Dermis microvascular lymphatic vessel endothelial cell (primary cell): ENCODE results near the gene ELAC2. TPM values are rescaled to one million over a fixed set of nuclear protein-coding genes. Genes with fewer than 3 reads are reported as not detected.

Experiments used
- DNase-seq, 2 donors: peaks; one replicate each; pipeline versions ENCODE4 v3.0.0 to v3.0.0-alpha.2; 2010; ENCODE audit warnings: low read depth in 2 of 2
- total RNA-seq: library from RNA; depleted of rRNA; stranded (reverse); fragments of >200 nt; gene quantifications from 2 replicates; pipeline ENCODE4 v1.2.1, GENCODE V29; 2014

The ELAC2 gene
- total RNA-seq = 67.3 and 93.8 TPM in 2 replicates

- DNase-seq = peak; percentile 97 to 99
Measured at GRCh38 chr17:13017655-13018459, at the start of gene ELAC2. ELAC2 (minus strand) TSS chr17:13018027; CDS start chr17:13017947, 80 bp downstream.

- DNase-seq = no peak
Measured at GRCh38 chr17:13065032-13065431, 47.2 kb upstream of the ELAC2 start.

DNA sequence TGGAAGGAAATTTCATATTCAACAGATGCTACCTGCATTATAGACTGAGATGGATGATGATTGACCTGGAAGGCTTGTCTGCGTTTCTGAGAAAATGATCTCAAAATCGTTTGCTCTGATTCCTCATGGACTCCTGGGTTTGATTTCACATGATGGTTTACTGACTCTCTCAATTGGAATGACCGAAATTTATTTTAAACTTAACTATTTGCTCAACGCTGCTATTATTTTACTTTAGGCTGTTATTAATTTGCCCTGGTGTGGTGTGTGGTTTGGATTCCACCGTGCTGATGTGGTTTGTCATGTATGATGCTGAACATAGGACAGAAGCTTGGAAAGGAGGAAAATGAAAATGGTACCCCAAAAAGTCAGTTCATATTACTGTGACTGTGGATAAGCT, 37.3 kb upstream of the ELAC2 start:
- no peak for DNase-seq

GRCh38 chr17:13054666-13055065, 36.8 kb upstream of the ELAC2 start:
- DNase-seq = no peak

- no peak for DNase-seq
Measured at GRCh38 chr17:13051915-13052314, 34.1 kb upstream of the ELAC2 start.

DNA sequence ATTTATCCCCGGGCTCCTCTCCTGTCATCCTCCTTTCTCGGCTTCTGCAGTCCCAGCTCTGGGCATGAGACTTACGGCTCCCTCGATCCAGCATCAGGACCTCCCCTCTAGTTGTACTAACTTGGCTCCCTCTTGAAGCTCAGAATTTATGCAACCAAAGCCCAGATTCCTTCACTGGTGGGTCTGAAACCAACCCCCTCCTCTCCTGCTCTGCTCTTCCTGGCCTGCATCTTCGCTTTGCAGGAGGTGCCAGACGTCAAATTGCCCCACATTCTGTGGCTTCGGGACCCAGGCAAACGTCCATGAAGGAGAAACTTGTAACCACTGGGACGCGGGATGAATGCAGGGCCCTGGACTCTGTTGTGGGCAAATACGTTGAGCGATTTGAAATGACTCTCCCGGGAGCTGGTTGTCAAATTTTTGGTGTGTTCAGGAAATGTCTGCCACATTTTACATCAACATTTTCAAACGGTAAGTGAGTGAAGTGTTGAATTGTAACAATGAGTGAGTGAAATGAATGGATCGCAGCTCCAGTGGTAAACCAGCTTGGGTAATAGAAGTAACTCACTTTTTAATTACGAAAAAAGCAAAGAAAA, 29.3 kb upstream of the ELAC2 start:
- DNase-seq = no peak

DNA sequence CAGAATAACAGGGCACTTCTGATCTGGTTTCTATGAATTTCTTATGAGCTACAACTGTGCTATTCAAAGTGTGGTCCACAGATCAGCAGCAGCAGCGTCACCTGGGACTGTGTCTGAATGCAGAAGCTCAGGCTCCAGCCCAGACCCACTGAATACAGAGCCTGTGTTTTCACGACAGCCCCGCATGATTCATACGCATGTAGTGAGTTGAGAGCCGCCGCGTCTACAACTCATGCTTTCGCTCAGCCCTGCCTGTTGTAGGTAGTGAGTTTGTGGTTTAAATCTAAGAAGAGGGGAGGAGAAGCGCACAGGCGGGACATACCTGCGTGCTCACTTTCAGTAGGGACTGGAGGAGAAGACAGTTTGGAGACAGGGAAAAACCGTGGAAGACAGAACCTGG, 28.5 kb upstream of the ELAC2 start:
- DNase-seq = no peak

GRCh38 chr17:13044572-13045065, 26.8 kb upstream of the ELAC2 start:
- no peak for DNase-seq

GRCh38 chr17:13038931-13039665, 21.3 kb upstream of the ELAC2 start:
- DNase-seq = no peak

- DNase-seq = no peak
Measured at GRCh38 chr17:13036751-13037150, 18.9 kb upstream of the ELAC2 start.

DNA sequence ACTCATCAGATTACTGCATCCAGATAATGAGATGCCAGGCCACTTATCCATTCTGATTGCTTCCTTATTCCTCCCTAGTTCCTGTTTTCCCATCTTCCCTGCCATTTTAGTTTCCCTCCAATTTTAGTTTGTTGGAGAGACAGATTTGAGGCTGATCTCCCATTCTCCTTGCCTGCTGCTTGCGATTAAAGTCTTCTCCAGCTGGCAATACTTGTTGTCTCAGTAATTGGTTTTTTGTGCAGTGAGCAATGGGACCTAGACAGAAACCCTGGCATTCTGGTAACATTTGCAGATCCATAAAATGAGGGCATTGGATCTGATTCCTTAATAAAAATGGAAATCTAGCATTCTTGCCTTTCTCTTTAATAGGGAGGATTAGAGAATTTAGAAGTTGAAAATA, 17.6 kb upstream of the ELAC2 start:
- no peak for DNase-seq

GRCh38 chr17:13031718-13032350, 14.0 kb upstream of the ELAC2 start:
- peak in 1 of 2 donors; percentile 41 for DNase-seq

DNA sequence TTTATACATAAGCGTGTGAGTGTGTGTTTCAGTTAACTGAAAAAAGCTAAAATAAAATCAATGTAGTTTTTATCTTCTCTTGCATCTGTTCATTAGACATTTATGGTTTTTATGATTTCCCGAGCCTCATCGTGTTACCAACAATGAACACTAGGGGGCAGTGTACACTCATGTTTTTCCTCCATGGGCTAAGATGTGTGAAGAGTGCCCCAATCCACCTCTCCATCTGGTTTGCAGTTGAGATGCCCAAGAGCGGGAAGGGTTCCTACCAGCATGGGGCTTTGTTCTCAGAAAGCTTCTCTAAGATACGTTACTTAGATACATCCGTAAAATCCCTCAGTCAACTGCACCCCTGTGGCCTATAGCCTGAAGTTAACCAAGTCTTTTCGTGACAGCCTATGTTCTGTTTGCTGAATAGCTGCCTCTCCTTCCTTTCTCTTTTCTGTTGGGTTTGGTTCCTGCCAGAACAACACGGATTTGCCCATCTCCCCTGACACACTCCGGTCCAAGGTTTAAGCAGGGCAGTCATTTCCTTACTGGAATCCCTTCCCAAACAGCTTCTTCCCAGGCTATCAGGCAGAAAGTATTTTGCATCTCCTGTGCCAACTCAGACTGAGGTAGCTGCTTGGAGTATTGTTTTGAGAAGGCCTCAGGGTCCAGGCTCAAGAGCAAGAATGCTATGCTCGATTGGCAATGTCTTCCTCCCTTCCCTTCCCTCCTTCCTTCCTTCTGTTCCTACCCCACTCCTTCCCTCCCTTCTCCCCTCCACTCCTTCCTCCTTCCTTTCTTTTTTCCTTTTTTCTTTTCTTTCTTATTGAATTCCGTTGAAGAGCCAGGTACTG, 12.9 kb upstream of the ELAC2 start:
- DNase-seq = peak in 1 of 2 donors; percentile 49

DNA sequence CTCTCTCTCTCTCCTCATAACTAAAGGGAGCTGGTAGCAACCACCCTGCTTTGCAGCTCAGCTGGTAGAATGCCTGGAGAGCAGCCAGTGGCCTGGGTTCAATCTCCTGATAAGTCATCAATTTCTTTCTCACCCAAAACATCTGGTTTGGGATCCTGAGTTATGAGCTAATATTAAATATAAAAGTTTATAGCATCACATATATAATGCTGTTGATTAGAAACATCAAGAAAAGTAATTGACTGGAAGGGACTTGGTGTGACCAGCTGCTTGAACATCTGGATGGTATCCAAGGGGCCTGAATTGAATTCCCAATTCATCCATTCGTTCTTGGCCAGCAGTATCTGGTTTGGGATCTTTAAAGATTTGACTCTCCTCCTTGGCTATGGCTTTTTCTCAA, 12.2 kb upstream of the ELAC2 start:
- no peak for DNase-seq

DNA sequence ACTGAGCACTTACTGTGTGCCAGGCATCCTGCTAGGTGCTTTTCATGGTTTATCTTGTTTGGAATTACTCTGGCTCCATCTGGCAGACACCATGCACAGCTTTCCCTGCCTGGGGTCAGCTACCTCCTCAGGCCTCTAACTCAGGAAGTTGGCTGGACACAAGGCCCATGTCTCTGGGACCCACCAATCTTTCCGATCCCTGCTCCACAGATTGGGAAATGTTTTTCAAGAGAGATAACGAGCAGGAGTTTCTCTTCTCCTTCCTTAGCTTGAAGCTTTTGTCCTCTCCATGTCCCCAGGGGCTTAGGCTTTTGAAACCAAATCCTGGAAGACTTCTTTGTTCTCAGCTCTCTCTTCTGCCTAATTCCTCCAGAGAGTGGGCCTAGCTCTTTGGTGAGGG, 11.5 kb upstream of the ELAC2 start:
- DNase-seq = no peak

DNA sequence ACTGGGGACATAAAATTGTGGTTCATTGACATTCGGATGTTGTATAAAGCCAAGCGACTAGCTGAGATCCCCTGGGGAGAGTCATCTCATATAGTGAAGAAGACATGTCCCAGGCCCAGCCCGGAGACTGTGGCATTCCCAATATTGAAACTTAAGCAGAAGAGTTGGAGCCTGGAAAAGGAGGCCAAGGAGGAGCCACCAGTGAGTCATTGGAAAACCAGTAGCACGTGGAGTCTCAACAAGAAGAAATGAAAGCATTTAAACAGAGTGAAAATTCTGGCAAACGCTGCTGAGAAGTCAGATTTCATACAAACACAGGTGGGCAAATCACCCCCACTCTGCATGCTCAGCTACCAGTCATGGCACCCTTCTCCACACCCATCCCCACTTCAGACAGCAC, 9.4 kb upstream of the ELAC2 start:
- DNase-seq = no peak

- DNase-seq = no peak
Measured at GRCh38 chr17:13025687-13026086, 7.9 kb upstream of the ELAC2 start.

GRCh38 chr17:13025258-13025627, 7.4 kb upstream of the ELAC2 start:
- no peak for DNase-seq

DNA sequence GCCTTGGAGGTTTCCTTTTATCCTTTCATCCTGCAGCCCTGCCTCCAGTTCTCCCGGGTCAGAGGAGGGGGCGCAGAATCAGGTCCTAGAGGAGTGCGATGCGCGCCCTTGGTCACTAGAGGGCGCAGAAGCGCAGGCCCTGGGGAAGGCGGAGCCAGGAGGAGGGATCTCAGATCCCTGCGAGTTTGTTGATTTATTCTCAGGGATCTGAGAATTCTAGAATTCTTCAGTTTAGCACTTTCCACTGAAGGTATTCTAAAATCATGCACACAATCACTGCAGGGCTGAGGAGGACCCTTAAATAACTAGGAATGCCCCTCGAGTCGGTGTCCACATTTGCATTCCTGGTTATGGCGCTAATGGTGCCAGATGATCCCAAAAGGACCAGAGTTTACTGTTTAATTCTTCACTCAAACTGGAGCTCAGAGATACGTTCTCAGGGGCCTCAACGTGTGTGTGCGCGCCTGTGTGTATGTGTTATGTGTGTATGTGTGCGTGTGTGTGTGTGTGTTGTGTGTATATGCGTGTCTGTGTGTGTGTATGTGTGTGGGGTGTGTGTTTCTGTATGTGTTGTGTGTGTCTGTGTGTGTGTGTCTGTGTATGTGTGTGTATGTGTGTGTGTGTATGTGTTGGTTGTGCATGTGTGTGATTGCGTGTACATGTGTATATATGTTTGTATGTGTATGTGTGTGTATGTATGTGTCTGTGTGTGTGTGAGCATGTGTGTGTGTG, 6.9 kb upstream of the ELAC2 start:
- DNase-seq = peak in 1 of 2 donors; percentile 60

GRCh38 chr17:13024016-13024415, 6.2 kb upstream of the ELAC2 start:
- no peak for DNase-seq
